Osteocyte (in vitro differentiated cells): ENCODE data around the gene TSPYL1. TPM values are rescaled to one million over a fixed set of nuclear protein-coding genes. Genes with fewer than 3 reads are reported as not detected.
"Not testable (repeated sequence)": the region's sequence is repeated elsewhere in the genome, so short reads cannot be mapped to it uniquely, and the experiment has no call there.

Experiments
- DNase-seq: peaks from one replicate; pipeline ENCODE4 v3.0.0; 2021; ENCODE audit warnings: mixed read lengths; ENCODE audit not compliant: unreplicated experiment; ENCODE audit errors: extremely low spot score
- H3K27ac Mint-ChIP-seq: one replicate; pipeline ENCODE4 v1.8.0; 2021; ENCODE audit warnings: mild to moderate bottlenecking, mixed read lengths; ENCODE audit not compliant: unreplicated experiment
- H3K27me3 Mint-ChIP-seq: one replicate; pipeline ENCODE4 v1.8.0; 2021; ENCODE audit warnings: mixed read lengths; ENCODE audit not compliant: unreplicated experiment
- H3K36me3 Mint-ChIP-seq: one replicate; pipeline ENCODE4 v1.8.0; 2021; ENCODE audit warnings: mixed read lengths; ENCODE audit not compliant: unreplicated experiment
- H3K4me1 Mint-ChIP-seq: one replicate; pipeline ENCODE4 v1.8.0; 2021; ENCODE audit warnings: mixed read lengths; ENCODE audit not compliant: unreplicated experiment
- H3K4me3 Mint-ChIP-seq: one replicate; pipeline ENCODE4 v1.8.0; 2021; ENCODE audit warnings: mild to moderate bottlenecking, moderate library complexity, mixed read lengths; ENCODE audit not compliant: unreplicated experiment
- H3K9me3 Mint-ChIP-seq: one replicate; pipeline ENCODE4 v1.8.0; 2021; ENCODE audit warnings: mixed read lengths; ENCODE audit not compliant: unreplicated experiment
- total RNA-seq: library from RNA; stranded (reverse); gene quantifications from 2 replicates; pipeline ENCODE4 v1.2.1, GENCODE V29; 2021
- TF ChIP-seq, protein P1 (sequence below): fragments of 200-600 bp; sonication (generic); IDR thresholded peaks from 2 replicates; pipeline ENCODE4 v1.5.0; 2021; ENCODE audit warnings: antibody characterized with exemption, mild to moderate bottlenecking, moderate library complexity

TSPYL1 gene
- total RNA-seq, 1 donor from 2014 or later, result 65.3 TPM

DNA sequence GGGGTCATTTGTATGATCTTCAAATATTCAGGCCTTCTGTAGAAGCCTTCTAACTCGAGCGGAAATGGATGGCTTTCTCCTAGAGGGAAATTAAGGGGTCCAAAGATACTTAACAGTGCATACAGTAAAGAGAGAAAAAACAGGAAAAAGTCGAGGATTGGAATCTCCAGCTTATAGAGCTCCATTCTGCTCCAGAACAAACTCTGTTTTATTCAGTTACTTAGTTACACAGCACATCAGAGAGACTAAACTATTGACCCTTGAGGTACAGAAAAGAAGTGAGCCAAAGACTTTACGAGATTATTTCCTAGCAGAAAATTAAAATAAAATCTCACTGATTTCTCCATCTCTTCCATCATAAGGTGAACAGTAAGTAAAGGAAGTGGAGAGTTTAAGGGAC lies 47.3 kb upstream of the TSPYL1 start:
- no peaks in the 10 kb centered on the region for H3K27me3 Mint-ChIP-seq
- H3K36me3 Mint-ChIP-seq, result peaks cover 1% of the 10 kb centered on the region
- TF ChIP-seq, protein P1, sequence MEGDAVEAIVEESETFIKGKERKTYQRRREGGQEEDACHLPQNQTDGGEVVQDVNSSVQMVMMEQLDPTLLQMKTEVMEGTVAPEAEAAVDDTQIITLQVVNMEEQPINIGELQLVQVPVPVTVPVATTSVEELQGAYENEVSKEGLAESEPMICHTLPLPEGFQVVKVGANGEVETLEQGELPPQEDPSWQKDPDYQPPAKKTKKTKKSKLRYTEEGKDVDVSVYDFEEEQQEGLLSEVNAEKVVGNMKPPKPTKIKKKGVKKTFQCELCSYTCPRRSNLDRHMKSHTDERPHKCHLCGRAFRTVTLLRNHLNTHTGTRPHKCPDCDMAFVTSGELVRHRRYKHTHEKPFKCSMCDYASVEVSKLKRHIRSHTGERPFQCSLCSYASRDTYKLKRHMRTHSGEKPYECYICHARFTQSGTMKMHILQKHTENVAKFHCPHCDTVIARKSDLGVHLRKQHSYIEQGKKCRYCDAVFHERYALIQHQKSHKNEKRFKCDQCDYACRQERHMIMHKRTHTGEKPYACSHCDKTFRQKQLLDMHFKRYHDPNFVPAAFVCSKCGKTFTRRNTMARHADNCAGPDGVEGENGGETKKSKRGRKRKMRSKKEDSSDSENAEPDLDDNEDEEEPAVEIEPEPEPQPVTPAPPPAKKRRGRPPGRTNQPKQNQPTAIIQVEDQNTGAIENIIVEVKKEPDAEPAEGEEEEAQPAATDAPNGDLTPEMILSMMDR, result no peak
- no peak overlapping the region for H3K4me3 Mint-ChIP-seq
- peaks cover 32% of the 10 kb centered on the region for H3K4me1 Mint-ChIP-seq
- no peaks in the 10 kb centered on the region for H3K9me3 Mint-ChIP-seq
- no peak for DNase-seq
- no peak overlapping the region for H3K27ac Mint-ChIP-seq

GRCh38 chr6:116326181-116326671 lies 46.5 kb upstream of the TSPYL1 start:
- Mint-ChIP-seq H3K9me3 (no peaks in the 10 kb centered on the region), H3K27ac (no peak overlapping the region), H3K4me3 (no peak overlapping the region), H3K27me3 (no peaks in the 10 kb centered on the region), H3K36me3 (peaks cover 1% of the 10 kb centered on the region), H3K4me1 (peaks cover 32% of the 10 kb centered on the region)
- TF ChIP-seq, protein P1, result no peak
- DNase-seq, result no peak

DNA sequence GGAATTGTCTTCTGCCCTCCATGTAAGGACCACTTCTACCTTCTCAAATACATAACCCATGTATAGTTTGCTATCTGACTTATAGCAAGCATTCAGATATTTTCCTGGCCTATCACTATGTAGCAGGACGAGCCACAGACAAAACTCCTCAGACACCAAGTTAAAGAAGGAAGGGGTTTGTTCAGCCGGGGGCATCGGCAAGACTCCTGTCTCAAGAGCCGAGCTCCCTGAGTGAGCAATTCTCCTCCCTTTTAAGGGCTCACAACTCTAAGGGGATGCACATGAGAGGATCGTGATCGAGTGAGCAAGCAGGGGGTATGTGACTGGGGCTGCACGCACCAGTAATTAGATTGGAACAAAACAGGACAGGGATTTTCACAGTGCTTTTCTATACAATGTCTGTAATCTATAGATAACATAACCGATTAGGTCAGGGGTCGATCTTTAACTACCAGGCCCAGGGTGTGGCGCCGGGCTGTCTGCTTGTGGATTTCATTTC lies 46.0 kb upstream of the TSPYL1 start:
- not testable (repeated sequence) for H3K36me3 Mint-ChIP-seq, H3K27me3 Mint-ChIP-seq, H3K27ac Mint-ChIP-seq, H3K9me3 Mint-ChIP-seq, H3K4me3 Mint-ChIP-seq, DNase-seq
- H3K4me1 Mint-ChIP-seq, result peaks cover 32% of the 10 kb centered on the region

- Mint-ChIP-seq H3K9me3 (no peaks in the 10 kb centered on the region), H3K4me3 (no peak overlapping the region), H3K4me1 (peaks cover 23% of the 10 kb centered on the region), H3K36me3 (no peaks in the 10 kb centered on the region), H3K27ac (no peak overlapping the region), H3K27me3 (no peaks in the 10 kb centered on the region)
- no peak for DNase-seq
- TF ChIP-seq, protein P1, result no peak
Observed at GRCh38 chr6:116323863-116324262, 44.1 kb upstream of the TSPYL1 start.

DNA sequence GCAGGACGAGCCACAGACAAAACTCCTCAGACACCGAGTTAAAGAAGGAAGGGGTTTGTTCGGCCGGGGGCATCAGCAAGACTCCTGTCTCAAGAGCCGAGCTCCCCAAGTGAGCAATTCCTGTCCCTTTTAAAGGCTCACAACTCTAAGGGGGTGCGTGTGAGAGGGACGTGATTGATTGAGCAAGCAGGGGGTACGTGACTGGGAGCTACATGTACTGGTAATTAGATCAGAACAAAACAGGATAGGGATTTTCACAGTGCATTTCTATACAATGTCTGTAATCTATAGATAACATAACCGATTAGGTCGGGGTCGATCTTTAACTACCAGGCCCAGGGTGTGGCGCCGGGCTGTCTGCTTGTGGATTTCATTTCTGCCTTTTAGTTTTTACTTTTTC lies 42.2 kb upstream of the TSPYL1 start:
- not testable (repeated sequence) for H3K4me3 Mint-ChIP-seq, H3K27ac Mint-ChIP-seq, H3K4me1 Mint-ChIP-seq, H3K27me3 Mint-ChIP-seq, H3K9me3 Mint-ChIP-seq, H3K36me3 Mint-ChIP-seq, DNase-seq

DNA sequence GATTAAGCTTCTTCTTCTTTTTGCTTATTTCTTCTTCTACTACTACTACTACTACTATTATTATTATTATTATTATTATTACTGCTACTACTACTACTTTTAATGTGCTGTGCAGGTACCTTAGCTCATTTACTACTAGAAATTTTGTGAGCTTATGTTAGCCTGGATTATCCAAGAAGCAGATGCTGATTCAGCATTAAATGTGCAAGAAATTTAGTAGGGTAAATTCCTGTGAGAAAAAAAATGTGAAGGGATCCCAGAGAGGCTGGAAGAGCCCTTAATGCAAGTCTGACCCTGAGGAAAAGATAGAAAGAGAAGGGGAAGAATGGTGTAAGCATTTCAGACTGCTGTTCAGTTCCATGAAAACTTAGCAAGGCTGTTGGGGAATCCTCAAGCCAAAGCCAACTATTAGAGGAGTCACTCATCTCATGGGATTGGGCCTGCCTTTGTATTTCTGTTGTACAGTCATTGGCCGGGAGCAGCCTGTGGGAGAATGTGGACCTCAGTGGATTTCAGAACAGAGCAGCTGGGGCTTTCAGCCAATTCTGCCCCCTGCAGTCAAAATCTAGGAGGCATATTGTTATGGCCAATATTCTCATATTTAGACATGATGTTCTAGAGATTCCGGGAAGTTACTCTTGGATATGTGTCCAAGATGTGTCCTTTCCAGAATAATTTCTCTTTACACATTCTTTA lies 37.2 kb upstream of the TSPYL1 start:
- H3K9me3 Mint-ChIP-seq, result no peaks in the 10 kb centered on the region
- no peak overlapping the region for H3K4me3 Mint-ChIP-seq
- TF ChIP-seq, protein P1, result no peak
- peaks cover 10% of the 10 kb centered on the region for H3K4me1 Mint-ChIP-seq
- no peaks in the 10 kb centered on the region for H3K36me3 Mint-ChIP-seq
- no peak for DNase-seq
- H3K27me3 Mint-ChIP-seq, result no peaks in the 10 kb centered on the region
- H3K27ac Mint-ChIP-seq, result no peak overlapping the region
